ENCODE measurements around the gene STAT3. TPM values are rescaled to one million over a fixed set of nuclear protein-coding genes. Genes with fewer than 3 reads are reported as not detected.
A peak's percentile ranks its signal among the peaks of the same experiment; 100 is the strongest.

STAT3 gene
- polyA plus RNA-seq, 2 of the 4 experiments (the other 2 are of a cell fraction), result 72.8 to 97.8 TPM

DNA sequence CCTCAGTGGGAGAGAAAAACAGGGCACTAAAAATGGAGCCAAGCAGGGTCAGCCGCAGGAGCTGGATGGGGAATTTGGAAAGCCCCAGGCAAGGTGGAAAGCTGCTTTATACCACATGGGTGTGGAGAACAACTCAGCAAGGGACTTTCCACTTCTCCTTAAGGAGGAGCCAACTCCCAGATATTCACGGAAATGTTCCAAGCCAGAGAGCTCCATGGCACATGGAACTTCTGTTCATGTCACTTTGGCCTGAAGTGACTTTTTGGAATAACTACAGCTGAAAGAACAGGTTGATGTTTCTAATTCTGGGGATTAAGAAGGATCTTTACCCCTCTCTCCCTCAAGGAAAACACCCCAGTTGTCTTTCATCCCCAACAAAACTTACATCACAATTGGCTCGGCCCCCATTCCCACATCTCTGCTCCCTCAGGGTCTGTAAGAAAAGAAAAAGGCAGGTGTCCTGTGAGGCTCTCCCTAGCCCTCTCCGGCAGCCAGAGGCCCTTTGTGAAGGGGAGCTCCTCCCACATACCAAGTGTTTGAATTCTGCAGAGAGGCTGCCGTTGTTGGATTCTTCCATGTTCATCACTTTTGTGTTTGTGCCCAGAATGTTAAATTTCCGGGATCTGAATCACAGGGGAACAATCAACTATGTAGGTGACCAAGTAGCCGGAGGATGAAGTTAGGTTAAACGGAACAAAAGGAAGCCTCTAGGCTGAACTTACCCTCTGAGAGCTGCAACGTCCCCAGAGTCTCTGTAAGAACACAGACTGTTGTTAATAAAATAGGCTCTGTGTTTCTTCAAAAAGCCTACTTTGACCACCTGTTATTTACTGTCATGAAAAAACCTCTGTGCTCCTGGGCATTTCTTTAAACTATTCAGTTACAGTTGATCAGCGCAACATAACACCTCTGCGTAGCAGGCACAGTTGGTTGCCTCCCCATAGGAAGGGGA, 58.9 kb downstream of the STAT3 start (continued):
- TF ChIP-seq, protein P1, sequence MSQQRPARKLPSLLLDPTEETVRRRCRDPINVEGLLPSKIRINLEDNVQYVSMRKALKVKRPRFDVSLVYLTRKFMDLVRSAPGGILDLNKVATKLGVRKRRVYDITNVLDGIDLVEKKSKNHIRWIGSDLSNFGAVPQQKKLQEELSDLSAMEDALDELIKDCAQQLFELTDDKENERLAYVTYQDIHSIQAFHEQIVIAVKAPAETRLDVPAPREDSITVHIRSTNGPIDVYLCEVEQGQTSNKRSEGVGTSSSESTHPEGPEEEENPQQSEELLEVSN (IDR thresholded peaks at IDR 0.05; ENCODE audit: borderline replicate concordance, low read depth), result peak; percentile 43; the same call in 1 of the 2 replicates
- TF ChIP-seq RAD21 (conservative IDR thresholded peaks at IDR 0.05 in 1 of 2, IDR thresholded peaks at IDR 0.05 in 1 of 2) (peak in 1 of 2 experiments; percentile 14; a peak in 2 of 5 replicates), SMC3 (IDR thresholded peaks at IDR 0.05) (no peak), CEBPB (IDR thresholded peaks at IDR 0.05) (peak in 1 of 2 experiments; percentile 19; a peak in 2 of 4 replicates), EHMT2 (IDR thresholded peaks at IDR 0.05; ENCODE audit: low read depth) (no peak), TFCP2L1 (CRISPR knock-in tag; IDR thresholded peaks at IDR 0.05) (no peak), MAZ (IDR thresholded peaks at IDR 0.05; ENCODE audit: borderline replicate concordance, low read depth, low read length) (no peak), TP53 (CRISPR knock-in tag; IDR thresholded peaks at IDR 0.05) (0 out of 2 replicates have a peak, but pooled peaks have one; percentile 33), JUN (IDR thresholded peaks at IDR 0.05) (peak; percentile 65 to 79; a peak in 4 of 5 replicates), KDM1A (IDR thresholded peaks at IDR 0.05; ENCODE audit: low read depth) (no peak), KDM5A (IDR thresholded peaks at IDR 0.05) (no peak), EP300 (IDR thresholded peaks at IDR 0.05) (peak in 1 of 2 experiments; percentile 50; a peak in 2 of 5 replicates), NPAS2 (CRISPR knock-in tag; IDR thresholded peaks at IDR 0.05; ENCODE audit: borderline replicate concordance) (0 out of 2 replicates have a peak, but pooled peaks have one; percentile 27), FOSB (CRISPR knock-in tag; IDR thresholded peaks at IDR 0.05) (0 out of 2 replicates have a peak, but pooled peaks have one; percentile 66), POLR2AphosphoS2 (conservative IDR thresholded peaks at IDR 0.05; ENCODE audit: low read length) (no peak), RARB (CRISPR knock-in tag; IDR thresholded peaks at IDR 0.05) (no peak), ZNF302 (CRISPR knock-in tag; IDR thresholded peaks at IDR 0.05) (0 out of 2 replicates have a peak, but pooled peaks have one; percentile 54), FOXS1 (CRISPR knock-in tag; IDR thresholded peaks at IDR 0.05) (peak; percentile 53; the same call in 1 of the 2 replicates), ESRRA (IDR thresholded peaks at IDR 0.05; ENCODE audit: borderline replicate concordance, low read length) (no peak), RCOR1 (IDR thresholded peaks at IDR 0.05; ENCODE audit: low read depth, low read length) (no peak), CBX8 (IDR thresholded peaks at IDR 0.05) (no peak), PHF8 (IDR thresholded peaks at IDR 0.05; ENCODE audit: borderline replicate concordance, low read depth) (no peak), SREBF2 (IDR thresholded peaks at IDR 0.05) (no peak), EHF (CRISPR knock-in tag; IDR thresholded peaks at IDR 0.05) (0 out of 2 replicates have a peak, but pooled peaks have one; percentile 32), CHD4 (IDR thresholded peaks at IDR 0.05; ENCODE audit: borderline replicate concordance) (no peak), POLR2A (IDR thresholded peaks at IDR 0.05; ENCODE audit: low read length) (no peak)
- TF ChIP-seq, protein P2, sequence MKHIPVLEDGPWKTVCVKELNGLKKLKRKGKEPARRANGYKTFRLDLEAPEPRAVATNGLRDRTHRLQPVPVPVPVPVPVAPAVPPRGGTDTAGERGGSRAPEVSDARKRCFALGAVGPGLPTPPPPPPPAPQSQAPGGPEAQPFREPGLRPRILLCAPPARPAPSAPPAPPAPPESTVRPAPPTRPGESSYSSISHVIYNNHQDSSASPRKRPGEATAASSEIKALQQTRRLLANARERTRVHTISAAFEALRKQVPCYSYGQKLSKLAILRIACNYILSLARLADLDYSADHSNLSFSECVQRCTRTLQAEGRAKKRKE (CRISPR knock-in tag; IDR thresholded peaks at IDR 0.05; ENCODE audit: low read depth), result peak; percentile 74
- TF ChIP-seq, protein P3, sequence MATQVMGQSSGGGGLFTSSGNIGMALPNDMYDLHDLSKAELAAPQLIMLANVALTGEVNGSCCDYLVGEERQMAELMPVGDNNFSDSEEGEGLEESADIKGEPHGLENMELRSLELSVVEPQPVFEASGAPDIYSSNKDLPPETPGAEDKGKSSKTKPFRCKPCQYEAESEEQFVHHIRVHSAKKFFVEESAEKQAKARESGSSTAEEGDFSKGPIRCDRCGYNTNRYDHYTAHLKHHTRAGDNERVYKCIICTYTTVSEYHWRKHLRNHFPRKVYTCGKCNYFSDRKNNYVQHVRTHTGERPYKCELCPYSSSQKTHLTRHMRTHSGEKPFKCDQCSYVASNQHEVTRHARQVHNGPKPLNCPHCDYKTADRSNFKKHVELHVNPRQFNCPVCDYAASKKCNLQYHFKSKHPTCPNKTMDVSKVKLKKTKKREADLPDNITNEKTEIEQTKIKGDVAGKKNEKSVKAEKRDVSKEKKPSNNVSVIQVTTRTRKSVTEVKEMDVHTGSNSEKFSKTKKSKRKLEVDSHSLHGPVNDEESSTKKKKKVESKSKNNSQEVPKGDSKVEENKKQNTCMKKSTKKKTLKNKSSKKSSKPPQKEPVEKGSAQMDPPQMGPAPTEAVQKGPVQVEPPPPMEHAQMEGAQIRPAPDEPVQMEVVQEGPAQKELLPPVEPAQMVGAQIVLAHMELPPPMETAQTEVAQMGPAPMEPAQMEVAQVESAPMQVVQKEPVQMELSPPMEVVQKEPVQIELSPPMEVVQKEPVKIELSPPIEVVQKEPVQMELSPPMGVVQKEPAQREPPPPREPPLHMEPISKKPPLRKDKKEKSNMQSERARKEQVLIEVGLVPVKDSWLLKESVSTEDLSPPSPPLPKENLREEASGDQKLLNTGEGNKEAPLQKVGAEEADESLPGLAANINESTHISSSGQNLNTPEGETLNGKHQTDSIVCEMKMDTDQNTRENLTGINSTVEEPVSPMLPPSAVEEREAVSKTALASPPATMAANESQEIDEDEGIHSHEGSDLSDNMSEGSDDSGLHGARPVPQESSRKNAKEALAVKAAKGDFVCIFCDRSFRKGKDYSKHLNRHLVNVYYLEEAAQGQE (IDR thresholded peaks at IDR 0.05), result no peak
- TF ChIP-seq, protein P4, sequence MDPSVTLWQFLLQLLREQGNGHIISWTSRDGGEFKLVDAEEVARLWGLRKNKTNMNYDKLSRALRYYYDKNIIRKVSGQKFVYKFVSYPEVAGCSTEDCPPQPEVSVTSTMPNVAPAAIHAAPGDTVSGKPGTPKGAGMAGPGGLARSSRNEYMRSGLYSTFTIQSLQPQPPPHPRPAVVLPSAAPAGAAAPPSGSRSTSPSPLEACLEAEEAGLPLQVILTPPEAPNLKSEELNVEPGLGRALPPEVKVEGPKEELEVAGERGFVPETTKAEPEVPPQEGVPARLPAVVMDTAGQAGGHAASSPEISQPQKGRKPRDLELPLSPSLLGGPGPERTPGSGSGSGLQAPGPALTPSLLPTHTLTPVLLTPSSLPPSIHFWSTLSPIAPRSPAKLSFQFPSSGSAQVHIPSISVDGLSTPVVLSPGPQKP (IDR thresholded peaks at IDR 0.05; ENCODE audit: low read depth, low read length), result no peak
- TF ChIP-seq, protein P5, sequence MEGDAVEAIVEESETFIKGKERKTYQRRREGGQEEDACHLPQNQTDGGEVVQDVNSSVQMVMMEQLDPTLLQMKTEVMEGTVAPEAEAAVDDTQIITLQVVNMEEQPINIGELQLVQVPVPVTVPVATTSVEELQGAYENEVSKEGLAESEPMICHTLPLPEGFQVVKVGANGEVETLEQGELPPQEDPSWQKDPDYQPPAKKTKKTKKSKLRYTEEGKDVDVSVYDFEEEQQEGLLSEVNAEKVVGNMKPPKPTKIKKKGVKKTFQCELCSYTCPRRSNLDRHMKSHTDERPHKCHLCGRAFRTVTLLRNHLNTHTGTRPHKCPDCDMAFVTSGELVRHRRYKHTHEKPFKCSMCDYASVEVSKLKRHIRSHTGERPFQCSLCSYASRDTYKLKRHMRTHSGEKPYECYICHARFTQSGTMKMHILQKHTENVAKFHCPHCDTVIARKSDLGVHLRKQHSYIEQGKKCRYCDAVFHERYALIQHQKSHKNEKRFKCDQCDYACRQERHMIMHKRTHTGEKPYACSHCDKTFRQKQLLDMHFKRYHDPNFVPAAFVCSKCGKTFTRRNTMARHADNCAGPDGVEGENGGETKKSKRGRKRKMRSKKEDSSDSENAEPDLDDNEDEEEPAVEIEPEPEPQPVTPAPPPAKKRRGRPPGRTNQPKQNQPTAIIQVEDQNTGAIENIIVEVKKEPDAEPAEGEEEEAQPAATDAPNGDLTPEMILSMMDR (IDR thresholded peaks at IDR 0.05), result no peak
- TF ChIP-seq, protein P6, sequence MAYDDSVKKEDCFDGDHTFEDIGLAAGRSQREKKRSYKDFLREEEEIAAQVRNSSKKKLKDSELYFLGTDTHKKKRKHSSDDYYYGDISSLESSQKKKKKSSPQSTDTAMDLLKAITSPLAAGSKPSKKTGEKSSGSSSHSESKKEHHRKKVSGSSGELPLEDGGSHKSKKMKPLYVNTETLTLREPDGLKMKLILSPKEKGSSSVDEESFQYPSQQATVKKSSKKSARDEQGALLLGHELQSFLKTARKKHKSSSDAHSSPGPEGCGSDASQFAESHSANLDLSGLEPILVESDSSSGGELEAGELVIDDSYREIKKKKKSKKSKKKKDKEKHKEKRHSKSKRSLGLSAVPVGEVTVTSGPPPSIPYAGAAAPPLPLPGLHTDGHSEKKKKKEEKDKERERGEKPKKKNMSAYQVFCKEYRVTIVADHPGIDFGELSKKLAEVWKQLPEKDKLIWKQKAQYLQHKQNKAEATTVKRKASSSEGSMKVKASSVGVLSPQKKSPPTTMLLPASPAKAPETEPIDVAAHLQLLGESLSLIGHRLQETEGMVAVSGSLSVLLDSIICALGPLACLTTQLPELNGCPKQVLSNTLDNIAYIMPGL (CRISPR knock-in tag; IDR thresholded peaks at IDR 0.05; ENCODE audit: borderline replicate concordance), result no peak
